ENCODE measurements around the gene ATG4B.

ATG4B gene

GRCh38 chr2:241613017-241613780 is 24.3 kb upstream of the ATG4B start:
- FAIRE-seq: no peak

- no peak for FAIRE-seq
Measured at GRCh38 chr2:241615041-241615440, 22.5 kb upstream of the ATG4B start.

- no peak for FAIRE-seq
Measured at GRCh38 chr2:241615522-241616052, 21.9 kb upstream of the ATG4B start.

- FAIRE-seq: no peak
Measured at GRCh38 chr2:241616168-241617125, 21.0 kb upstream of the ATG4B start.

- FAIRE-seq: no peak
Measured at GRCh38 chr2:241617431-241618154, 19.9 kb upstream of the ATG4B start.

- no peak for FAIRE-seq
Measured at GRCh38 chr2:241618296-241618805, 19.1 kb upstream of the ATG4B start.

GRCh38 chr2:241618829-241619228 is 18.7 kb upstream of the ATG4B start:
- no peak for FAIRE-seq

GRCh38 chr2:241619597-241620418 is 17.7 kb upstream of the ATG4B start:
- FAIRE-seq: no peak

GRCh38 chr2:241620419-241620769 is 17.1 kb upstream of the ATG4B start:
- no peak for FAIRE-seq

GRCh38 chr2:241627675-241628074 is 9.8 kb upstream of the ATG4B start:
- no peak for FAIRE-seq

- no peak for FAIRE-seq
Measured at GRCh38 chr2:241629762-241630435, 7.6 kb upstream of the ATG4B start.

- FAIRE-seq: no peak
Measured at GRCh38 chr2:241632478-241633325, 4.8 kb upstream of the ATG4B start.

- FAIRE-seq: no peak
Measured at GRCh38 chr2:241633561-241633960, 3.9 kb upstream of the ATG4B start.

- FAIRE-seq: no peak
Measured at GRCh38 chr2:241635756-241636155, 1.7 kb upstream of the ATG4B start.

- no peak for FAIRE-seq
Measured at GRCh38 chr2:241636182-241637017, 1.1 kb upstream of the ATG4B start.

- no peak for FAIRE-seq
Measured at GRCh38 chr2:241637795-241638660, 535 bp downstream of the ATG4B start.

GRCh38 chr2:241638940-241639339 is 1.4 kb downstream of the ATG4B start:
- no peak for FAIRE-seq

- no peak for FAIRE-seq
Measured at GRCh38 chr2:241639385-241639784, 1.9 kb downstream of the ATG4B start.

Measured in TTC549 (cell line).